Stimulated activated CD4-positive, alpha-beta T cell treated with anti-CD3 and anti-CD28 coated beads, Interleukin-1b, Interleukin-23, amount 100 ng/mL, for 1 hour (primary cell): ENCODE measurements around the gene CELF6.

Experiments
- DNase-seq, 2 donors: peaks; one replicate each; pipeline ENCODE4 v3.0.0-alpha.2; 2020; ENCODE audit warnings: low read depth in 2 of 2

The CELF6 gene

GRCh38 chr15:72319985-72320671, at the start of gene CELF6:
CELF6 (minus strand) TSS chr15:72320157; CDS start chr15:72319874, 283 bp downstream.
- peak; percentile 30 to 50 for DNase-seq

GRCh38 chr15:72368899-72369298, 48.9 kb upstream of the CELF6 start:
- DNase-seq = no peak

- DNase-seq = no peak
Measured at GRCh38 chr15:72368325-72368724, 48.4 kb upstream of the CELF6 start.

GRCh38 chr15:72365844-72366243, 45.9 kb upstream of the CELF6 start:
- DNase-seq = no peak

GRCh38 chr15:72361176-72361575, 41.2 kb upstream of the CELF6 start:
- DNase-seq = no peak

GRCh38 chr15:72358650-72359171, 38.8 kb upstream of the CELF6 start:
- no peak for DNase-seq

GRCh38 chr15:72358121-72358520, 38.2 kb upstream of the CELF6 start:
- DNase-seq = no peak

- DNase-seq = no peak
Measured at GRCh38 chr15:72354496-72354895, 34.5 kb upstream of the CELF6 start.

- no peak for DNase-seq
Measured at GRCh38 chr15:72353266-72353665, 33.3 kb upstream of the CELF6 start.

GRCh38 chr15:72345806-72346205, 25.8 kb upstream of the CELF6 start:
- DNase-seq = no peak

- no peak for DNase-seq
Measured at GRCh38 chr15:72345280-72345679, 25.3 kb upstream of the CELF6 start.

GRCh38 chr15:72344602-72345001, 24.6 kb upstream of the CELF6 start:
- no peak for DNase-seq

- no peak for DNase-seq
Measured at GRCh38 chr15:72342385-72342784, 22.4 kb upstream of the CELF6 start.

- no peak for DNase-seq
Measured at GRCh38 chr15:72341361-72341760, 21.4 kb upstream of the CELF6 start.

- no peak for DNase-seq
Measured at GRCh38 chr15:72340366-72340765, 20.4 kb upstream of the CELF6 start.

GRCh38 chr15:72339777-72340177, 19.8 kb upstream of the CELF6 start:
- DNase-seq = no peak

GRCh38 chr15:72338617-72339321, 18.8 kb upstream of the CELF6 start:
- DNase-seq = no peak

GRCh38 chr15:72338148-72338547, 18.2 kb upstream of the CELF6 start:
- DNase-seq = no peak

GRCh38 chr15:72334842-72335241, 14.9 kb upstream of the CELF6 start:
- no peak for DNase-seq

GRCh38 chr15:72331021-72331420, 11.1 kb upstream of the CELF6 start:
- DNase-seq = no peak

GRCh38 chr15:72323752-72324151, 3.8 kb upstream of the CELF6 start:
- DNase-seq = no peak

- peak in 1 of 2 donors; percentile 7 for DNase-seq
Measured at GRCh38 chr15:72319360-72319984, 485 bp downstream of the CELF6 start.
